GM19372 (cell line): Measurements from ENCODE around the gene LAIR2.

ENCODE experiments used
- ATAC-seq: cut with Tn5 transposase; IDR thresholded peaks from one replicate; pipeline ENCODE4 v1.9.1; 2021; ENCODE audit warnings: mild to moderate bottlenecking, low read depth, moderate library complexity; ENCODE audit not compliant: unreplicated experiment

Gene LAIR2

DNA sequence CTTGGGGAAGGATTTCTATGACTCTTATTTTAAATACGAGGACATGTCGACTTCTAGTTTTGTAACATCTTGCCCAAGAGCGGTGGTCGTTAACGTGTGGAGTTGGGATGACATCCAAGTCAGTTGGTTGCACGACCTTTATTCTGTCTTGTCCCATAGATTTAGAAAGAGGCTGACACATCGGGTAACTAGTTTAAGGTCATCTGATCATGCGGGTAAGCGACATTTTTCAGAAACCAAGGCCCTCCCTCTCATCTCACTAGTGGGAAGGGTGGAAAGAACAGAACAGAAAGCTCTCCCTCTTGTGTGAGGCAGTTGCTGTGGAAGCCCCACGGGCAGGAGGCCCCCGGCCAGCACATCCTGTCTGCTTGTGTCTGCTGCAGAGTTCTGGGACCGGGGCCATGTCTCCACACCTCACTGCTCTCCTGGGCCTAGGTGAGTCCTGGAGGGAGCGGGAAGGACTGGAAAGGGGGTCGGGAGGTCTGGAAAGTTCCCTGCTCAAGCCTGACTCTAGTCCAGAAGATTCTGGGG lies at the start of gene LAIR2:
LAIR2 (plus strand) TSS at position 314 of the 531 bp plus-strand sequence; CDS start at position 402, 88 bp downstream.
- ATAC-seq = no peak

DNA sequence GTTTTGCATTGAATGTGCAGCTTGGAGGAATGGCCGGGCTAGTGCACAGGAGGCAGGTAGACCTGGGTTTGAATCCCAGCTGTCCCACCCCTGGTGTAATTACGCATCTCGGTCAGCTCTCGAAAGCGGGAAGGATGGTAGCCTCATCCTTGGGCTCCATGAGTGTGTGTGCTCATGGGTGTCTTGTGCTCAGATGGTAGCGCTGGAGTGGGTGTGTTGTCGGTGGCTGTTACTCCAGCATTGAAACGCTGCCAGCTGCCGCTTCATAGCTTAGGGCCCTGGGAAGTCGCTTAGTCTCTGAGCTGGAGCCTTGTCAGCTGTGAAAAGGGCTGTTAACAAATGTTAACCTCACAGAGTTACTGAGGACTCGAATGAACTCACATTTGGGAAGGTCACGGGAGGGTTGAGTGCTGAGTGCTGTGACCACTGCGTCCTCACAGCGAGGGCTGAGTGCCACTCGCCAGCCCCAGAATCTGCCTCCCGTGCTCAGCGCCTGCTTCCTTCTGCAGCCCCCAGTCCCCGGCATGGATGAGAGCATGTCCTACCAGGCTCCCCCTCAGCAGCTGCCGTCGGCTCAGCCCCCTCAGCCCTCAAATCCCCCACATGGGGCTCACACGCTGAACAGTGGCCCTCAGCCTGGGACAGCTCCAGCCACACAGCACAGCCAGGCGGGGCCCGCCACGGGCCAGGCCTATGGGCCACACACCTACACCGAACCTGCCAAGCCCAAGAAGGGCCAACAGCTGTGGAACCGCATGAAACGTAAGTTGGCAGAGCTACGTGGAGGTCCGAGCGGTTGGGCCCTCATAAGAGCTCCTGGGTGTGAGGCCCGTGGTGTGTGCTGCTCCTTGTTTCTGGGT lies 48.5 kb upstream of the LAIR2 start:
- ATAC-seq = no peak

GRCh38 chr19:54454781-54455675 lies 47.6 kb upstream of the LAIR2 start:
- no peak for ATAC-seq

DNA sequence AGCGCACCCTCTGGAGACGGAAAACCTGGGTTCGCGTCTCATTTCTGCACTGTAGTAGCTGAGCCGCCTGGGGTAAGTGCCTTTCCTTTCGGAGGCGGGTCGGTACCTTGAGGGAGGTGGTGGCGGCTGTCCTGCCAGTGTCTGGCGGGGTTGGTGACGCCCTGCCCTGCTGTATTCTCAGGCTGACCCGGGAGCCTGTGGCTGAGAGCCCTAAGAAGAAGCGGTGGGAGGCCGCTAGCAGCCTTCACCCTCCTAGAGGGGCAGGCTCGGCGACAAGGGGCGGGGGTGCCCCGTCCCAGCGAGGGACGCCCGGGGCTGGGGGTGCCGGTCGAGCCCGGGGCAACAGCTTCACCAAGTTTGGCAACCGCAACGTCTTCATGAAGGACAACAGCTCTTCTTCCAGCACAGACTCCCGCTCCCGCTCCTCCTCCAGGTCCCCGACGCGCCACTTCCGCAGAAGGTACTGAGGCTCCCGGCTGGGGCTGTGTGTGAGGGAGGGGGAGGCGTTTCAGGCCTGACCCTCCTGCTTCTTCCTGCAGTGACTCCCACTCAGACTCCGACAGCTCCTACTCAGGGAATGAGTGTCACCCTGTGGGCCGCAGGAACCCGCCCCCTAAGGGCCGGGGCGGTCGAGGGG lies 46.7 kb upstream of the LAIR2 start:
- ATAC-seq = no peak

- no peak for ATAC-seq
These were observed 45.9 kb upstream of the LAIR2 start for GRCh38 chr19:54456423-54457373.

- ATAC-seq = no peak
These were observed 44.6 kb upstream of the LAIR2 start for GRCh38 chr19:54457773-54458647.

GRCh38 chr19:54458648-54459281 lies 43.9 kb upstream of the LAIR2 start:
- ATAC-seq = no peak

- no peak for ATAC-seq
These were observed 43.1 kb upstream of the LAIR2 start for GRCh38 chr19:54459282-54460229.

GRCh38 chr19:54460230-54461005 lies 42.2 kb upstream of the LAIR2 start:
- no peak for ATAC-seq

DNA sequence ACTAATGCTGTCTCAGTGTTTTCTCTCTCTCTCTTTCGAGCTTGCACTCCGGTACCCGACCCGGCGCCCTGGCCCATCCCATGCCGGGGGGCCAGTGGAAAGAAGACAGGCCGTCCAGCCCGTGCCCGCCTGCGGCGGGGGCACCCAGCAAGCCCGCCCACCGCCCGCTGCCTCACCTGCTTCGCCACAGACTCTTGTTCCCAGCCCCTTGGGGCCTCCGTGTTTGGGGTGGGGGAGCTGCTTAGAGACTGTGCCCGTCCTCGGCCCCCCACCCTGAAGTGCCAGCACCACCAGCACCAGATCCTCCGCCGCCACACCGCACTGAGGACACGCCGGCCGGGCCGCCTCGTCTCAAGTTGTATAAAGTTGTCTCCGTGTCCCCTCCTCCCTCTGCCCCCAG lies 41.4 kb upstream of the LAIR2 start:
- ATAC-seq = no peak

GRCh38 chr19:54461613-54462012 lies 41.0 kb upstream of the LAIR2 start:
- no peak for ATAC-seq

GRCh38 chr19:54462047-54462654 lies 40.5 kb upstream of the LAIR2 start:
- ATAC-seq = no peak

DNA sequence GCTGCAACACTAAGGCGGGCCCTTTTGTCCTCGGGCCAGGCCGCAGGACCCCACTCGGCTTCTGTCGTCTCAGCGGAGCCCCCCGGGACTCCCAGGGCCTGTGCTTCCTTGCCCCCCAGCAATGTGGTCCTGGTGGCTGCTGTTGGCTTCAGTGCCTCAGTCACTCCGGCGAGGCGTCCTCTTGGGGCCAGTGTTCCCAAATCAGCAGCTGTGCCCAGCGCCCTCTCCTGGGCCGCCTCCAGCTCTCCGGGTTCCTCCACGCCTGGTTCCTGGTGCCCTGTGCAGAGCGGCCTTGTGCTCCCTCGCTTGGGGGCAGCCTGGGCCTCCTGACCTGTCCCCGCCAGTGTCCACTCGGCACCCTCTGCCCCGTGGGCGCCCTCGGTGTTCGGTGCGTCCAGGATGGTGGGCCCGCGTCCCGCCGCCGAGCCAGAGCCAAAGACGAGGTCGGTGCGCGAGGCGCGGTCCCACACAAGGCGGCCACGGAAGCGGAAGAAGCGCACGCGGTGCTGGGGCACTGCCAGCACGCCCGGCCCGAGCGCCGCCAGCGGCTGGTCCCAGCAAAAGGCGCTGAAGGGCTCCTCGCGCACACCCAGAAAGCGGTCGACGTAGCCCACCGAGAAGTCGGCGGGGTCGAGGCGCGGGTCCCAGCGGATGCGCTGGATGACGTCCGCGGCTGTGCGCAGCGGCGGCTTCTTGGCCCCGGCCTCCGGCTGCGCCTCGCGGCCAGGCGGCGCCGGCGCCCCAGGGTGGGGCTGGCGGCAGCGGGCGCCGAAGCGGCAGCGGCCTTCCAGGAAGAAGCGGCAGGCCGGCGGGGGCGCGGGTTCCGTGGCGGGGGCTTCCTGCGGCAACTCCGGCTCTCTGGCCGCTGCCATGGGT lies 39.7 kb upstream of the LAIR2 start:
- peak; percentile 4 for ATAC-seq

DNA sequence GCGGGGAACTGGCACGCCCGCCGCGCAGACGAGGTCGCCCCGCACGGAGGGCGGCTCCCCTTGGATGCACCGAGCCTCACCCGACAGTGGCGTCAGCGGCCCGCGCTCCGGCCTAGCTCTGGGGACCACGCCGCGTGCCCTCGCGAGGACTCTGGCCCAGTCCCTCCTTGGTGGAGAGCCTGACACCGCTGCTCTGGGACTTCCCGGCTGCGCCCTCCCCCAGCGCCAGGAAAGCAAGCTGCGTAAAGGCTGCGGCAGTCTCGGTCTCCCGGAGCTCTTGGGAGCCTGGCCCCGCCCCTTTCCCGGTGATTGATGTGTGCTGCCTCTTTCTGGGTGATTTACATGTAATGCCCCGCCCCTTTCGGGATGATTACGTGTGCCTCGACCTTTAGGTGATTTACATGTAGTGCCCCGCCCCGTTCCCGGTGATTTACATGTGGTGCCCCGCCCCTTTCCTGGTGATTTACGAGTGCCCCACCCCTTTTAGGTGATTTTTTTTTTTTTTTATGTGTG lies 39.0 kb upstream of the LAIR2 start, which contains the start of gene LENG9:
LENG9 (minus strand) TSS at position 248 of the 513 bp plus-strand sequence. CDS start 252 bp downstream, outside the sequence.
- peak; percentile 49 for ATAC-seq
